K562 (cell line): ENCODE results near the gene TIMP4. TPM values are rescaled to one million over a fixed set of nuclear protein-coding genes. Genes with fewer than 3 reads are reported as not detected.

Experiments used
- CAMTA2 ChIP-seq: fragments of 250-450 bp; sonication (Bioruptor Pico); conservative IDR thresholded peaks from 2 replicates; pipeline ENCODE4 v1.5.1; 2022
- DMBX1 ChIP-seq: fragments of 250-450 bp; sonication (Bioruptor Pico); IDR thresholded peaks from 2 replicates; pipeline ENCODE4 v1.8.0; 2022; ENCODE audit warnings: inconsistent platforms, mild to moderate bottlenecking, moderate library complexity, borderline replicate concordance
- FOSL1 ChIP-seq: fragments of 200-800 bp; sonication (Bioruptor generic); conservative IDR thresholded peaks from 2 replicates; pipeline ENCODE4 v1.6.1; 2016; ENCODE audit warnings: missing genetic modification characterization, missing compliant biosample characterization
- GTF2A2 ChIP-seq: IDR thresholded peaks from 2 replicates; pipeline ENCODE4 v1.6.1; 2016; ENCODE audit warnings: mild to moderate bottlenecking, missing genetic modification characterization, missing compliant biosample characterization
- JUND ChIP-seq, 2 experiments: IDR thresholded peaks; 2 replicates in 1 of 2; 3 replicates in 1 of 2; pipeline ENCODE4 v1.6.1; 2011; ENCODE audit warnings: borderline replicate concordance in 2 of 2, low read depth in 2 of 2, low read length in 2 of 2, improper control_type of control experiment in 1 of 2, missing biosample characterization in 1 of 2, missing genetic modification characterization in 1 of 2, missing genetic modification reagents in 1 of 2
- NEUROD1 ChIP-seq: fragments of 150-350 bp; IDR thresholded peaks from 2 replicates; pipeline ENCODE4 v1.6.1; 2014; ENCODE audit warnings: borderline replicate concordance, low read length, low read depth; ENCODE audit not compliant: partially characterized antibody
- RBM39 ChIP-seq: fragments of 200-400 bp; formaldehyde crosslinking; optimal IDR thresholded peaks from 2 replicates; pipeline ENCODE3; 2018; ENCODE audit warnings: low read depth, low read length
- SRSF9 ChIP-seq: fragments of 200-400 bp; formaldehyde crosslinking; IDR thresholded peaks from 2 replicates; pipeline ENCODE4 v1.6.1; 2017; ENCODE audit warnings: low read depth, low read length, borderline replicate concordance
- TCF3 ChIP-seq: sonication (generic); formaldehyde crosslinking; IDR thresholded peaks from 2 replicates; pipeline ENCODE4 v1.4.0; 2020; ENCODE audit warnings: mild to moderate bottlenecking, missing genetic modification reagents
- TGIF2 ChIP-seq: sonication (generic); formaldehyde crosslinking; IDR thresholded peaks from 2 replicates; pipeline ENCODE4 v1.8.1; 2022; ENCODE audit warnings: mild to moderate bottlenecking, missing genetic modification reagents, moderate library complexity
- ZNF77 ChIP-seq: fragments of 250-450 bp; sonication (Bioruptor Pico); IDR thresholded peaks from 2 replicates; pipeline ENCODE4 v1.5.0; 2020
- polyA plus RNA-seq, 8 experiments: library from polyadenylated mRNA; depleted of rRNA in 4 of 8; stranded (reverse) in 5 of 8; unstranded in 3 of 8; fragments of >200 nt; fragmentation: Nextera tagmentation in 2 of 8; fragmentation: Illumina TruSeq in 1 of 8; extraction: Ambion mirVana in 2 of 8; extraction: Trizol in 1 of 8; gene quantifications; 2 replicates each; pipeline versions ENCODE4 v1.2.1 to v1.2.3, GENCODE V29; 2011 to 2014; ENCODE audit warnings: inconsistent platforms in 1 of 8, missing spikeins in 1 of 8
- total RNA-seq, 7 experiments: library from RNA; depleted of rRNA in 6 of 7; stranded (reverse); fragments of >200 nt in 6 of 7; fragmentation: Illumina TruSeq in 2 of 7; extraction: Trizol in 2 of 7; gene quantifications; 2 replicates each; pipeline versions ENCODE4 v1.2.1 to v1.2.3, GENCODE V29; 2011 to 2021; ENCODE audit warnings: low replicate concordance in 1 of 7
- TF ChIP-seq, protein P1 (sequence below): sonication (generic); formaldehyde crosslinking; IDR thresholded peaks from 2 replicates; pipeline ENCODE4 v1.9.0; 2022; ENCODE audit warnings: mild to moderate bottlenecking, missing genetic modification reagents
- TF ChIP-seq, protein P2 (sequence below): fragments of 450-650 bp; IDR thresholded peaks from 2 replicates; pipeline ENCODE4 v1.6.1; 2016; ENCODE audit warnings: missing biosample characterization, missing genetic modification characterization
- TF ChIP-seq, protein P3 (sequence below), 2 experiments: fragments of 450-650 bp; IDR thresholded peaks; 2 replicates each; pipeline ENCODE4 v1.6.1; 2016; ENCODE audit warnings: mild to moderate bottlenecking in 2 of 2, borderline replicate concordance in 1 of 2, low read depth in 1 of 2, moderate library complexity in 1 of 2
- TF ChIP-seq, protein P4 (sequence below), 2 experiments: IDR thresholded peaks; 2 replicates each; pipeline ENCODE4 v1.6.1; 2011; ENCODE audit warnings: borderline replicate concordance in 1 of 2, control low read depth in 1 of 2, low read depth in 1 of 2, low read length in 1 of 2, mild to moderate bottlenecking in 1 of 2, mixed read lengths in 1 of 2, moderate library complexity in 1 of 2; ENCODE audit not compliant: insufficient read depth in 1 of 2, insufficient read length in 1 of 2, poor library complexity in 1 of 2, severe bottlenecking in 1 of 2; ENCODE audit errors: extremely low read depth in 1 of 2

TIMP4 gene
- total and polyA plus RNA-seq, 9 of the 15 experiments (the other 6 are each of a cell fraction or from before 2014, with no cell fraction given): 0.03 to 0.07 TPM; not detected in 7

DNA sequence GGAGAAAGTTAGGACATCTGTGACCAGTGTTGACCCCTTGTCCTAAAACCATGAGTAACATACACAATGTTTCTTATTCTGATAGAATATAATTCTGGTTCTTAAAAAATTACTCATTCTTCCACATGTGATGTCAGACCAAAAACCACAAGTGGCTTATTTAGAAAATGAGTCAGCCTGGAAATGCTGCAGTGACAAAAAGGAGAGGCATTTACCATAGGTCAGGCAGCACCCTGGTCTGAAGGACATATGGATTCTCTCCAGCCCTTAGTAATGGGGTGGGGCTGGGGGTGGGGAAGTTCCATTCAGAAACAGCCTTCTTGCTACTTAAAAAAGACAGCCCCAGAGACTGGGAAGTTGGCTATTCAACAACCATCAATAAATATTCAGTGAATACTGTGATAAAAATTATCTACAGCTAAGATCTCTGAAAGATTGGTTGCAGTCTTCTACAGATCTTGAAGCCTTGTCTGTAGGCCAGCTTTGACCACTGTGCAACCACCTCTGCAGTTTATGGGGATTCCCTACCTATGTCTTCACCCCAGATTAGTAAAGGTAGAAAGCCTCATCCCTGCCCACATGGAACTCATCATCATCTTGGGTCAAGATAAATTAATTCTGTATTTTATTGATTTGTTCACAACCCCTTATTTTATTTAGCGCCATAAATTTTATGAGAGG is 34.9 kb upstream of the TIMP4 start (continued):
- TF ChIP-seq ZNF77 (CRISPR knock-in tag): no peak
- TF ChIP-seq SRSF9: no peak
- TF ChIP-seq NEUROD1: no peak
- no peak for TF ChIP-seq RBM39
- TF ChIP-seq TCF3 (CRISPR knock-in tag): no peak
- TF ChIP-seq, protein P1, sequence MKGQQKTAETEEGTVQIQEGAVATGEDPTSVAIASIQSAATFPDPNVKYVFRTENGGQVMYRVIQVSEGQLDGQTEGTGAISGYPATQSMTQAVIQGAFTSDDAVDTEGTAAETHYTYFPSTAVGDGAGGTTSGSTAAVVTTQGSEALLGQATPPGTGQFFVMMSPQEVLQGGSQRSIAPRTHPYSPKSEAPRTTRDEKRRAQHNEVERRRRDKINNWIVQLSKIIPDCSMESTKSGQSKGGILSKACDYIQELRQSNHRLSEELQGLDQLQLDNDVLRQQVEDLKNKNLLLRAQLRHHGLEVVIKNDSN (CRISPR knock-in tag): no peak
- peak; percentile 90 for TF ChIP-seq JUND (IDR thresholded peaks at IDR 0.05; ENCODE audit: borderline replicate concordance, low read depth, low read length)
- peak; percentile 65; the same call in 1 of the 3 replicates for TF ChIP-seq JUND (tag; IDR thresholded peaks at IDR 0.05; ENCODE audit: borderline replicate concordance, low read depth, low read length)
- TF ChIP-seq TGIF2 (CRISPR knock-in tag): no peak
- TF ChIP-seq DMBX1: no peak
- TF ChIP-seq, protein P2, sequence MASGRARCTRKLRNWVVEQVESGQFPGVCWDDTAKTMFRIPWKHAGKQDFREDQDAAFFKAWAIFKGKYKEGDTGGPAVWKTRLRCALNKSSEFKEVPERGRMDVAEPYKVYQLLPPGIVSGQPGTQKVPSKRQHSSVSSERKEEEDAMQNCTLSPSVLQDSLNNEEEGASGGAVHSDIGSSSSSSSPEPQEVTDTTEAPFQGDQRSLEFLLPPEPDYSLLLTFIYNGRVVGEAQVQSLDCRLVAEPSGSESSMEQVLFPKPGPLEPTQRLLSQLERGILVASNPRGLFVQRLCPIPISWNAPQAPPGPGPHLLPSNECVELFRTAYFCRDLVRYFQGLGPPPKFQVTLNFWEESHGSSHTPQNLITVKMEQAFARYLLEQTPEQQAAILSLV (tag): no peak
- TF ChIP-seq, protein P3, sequence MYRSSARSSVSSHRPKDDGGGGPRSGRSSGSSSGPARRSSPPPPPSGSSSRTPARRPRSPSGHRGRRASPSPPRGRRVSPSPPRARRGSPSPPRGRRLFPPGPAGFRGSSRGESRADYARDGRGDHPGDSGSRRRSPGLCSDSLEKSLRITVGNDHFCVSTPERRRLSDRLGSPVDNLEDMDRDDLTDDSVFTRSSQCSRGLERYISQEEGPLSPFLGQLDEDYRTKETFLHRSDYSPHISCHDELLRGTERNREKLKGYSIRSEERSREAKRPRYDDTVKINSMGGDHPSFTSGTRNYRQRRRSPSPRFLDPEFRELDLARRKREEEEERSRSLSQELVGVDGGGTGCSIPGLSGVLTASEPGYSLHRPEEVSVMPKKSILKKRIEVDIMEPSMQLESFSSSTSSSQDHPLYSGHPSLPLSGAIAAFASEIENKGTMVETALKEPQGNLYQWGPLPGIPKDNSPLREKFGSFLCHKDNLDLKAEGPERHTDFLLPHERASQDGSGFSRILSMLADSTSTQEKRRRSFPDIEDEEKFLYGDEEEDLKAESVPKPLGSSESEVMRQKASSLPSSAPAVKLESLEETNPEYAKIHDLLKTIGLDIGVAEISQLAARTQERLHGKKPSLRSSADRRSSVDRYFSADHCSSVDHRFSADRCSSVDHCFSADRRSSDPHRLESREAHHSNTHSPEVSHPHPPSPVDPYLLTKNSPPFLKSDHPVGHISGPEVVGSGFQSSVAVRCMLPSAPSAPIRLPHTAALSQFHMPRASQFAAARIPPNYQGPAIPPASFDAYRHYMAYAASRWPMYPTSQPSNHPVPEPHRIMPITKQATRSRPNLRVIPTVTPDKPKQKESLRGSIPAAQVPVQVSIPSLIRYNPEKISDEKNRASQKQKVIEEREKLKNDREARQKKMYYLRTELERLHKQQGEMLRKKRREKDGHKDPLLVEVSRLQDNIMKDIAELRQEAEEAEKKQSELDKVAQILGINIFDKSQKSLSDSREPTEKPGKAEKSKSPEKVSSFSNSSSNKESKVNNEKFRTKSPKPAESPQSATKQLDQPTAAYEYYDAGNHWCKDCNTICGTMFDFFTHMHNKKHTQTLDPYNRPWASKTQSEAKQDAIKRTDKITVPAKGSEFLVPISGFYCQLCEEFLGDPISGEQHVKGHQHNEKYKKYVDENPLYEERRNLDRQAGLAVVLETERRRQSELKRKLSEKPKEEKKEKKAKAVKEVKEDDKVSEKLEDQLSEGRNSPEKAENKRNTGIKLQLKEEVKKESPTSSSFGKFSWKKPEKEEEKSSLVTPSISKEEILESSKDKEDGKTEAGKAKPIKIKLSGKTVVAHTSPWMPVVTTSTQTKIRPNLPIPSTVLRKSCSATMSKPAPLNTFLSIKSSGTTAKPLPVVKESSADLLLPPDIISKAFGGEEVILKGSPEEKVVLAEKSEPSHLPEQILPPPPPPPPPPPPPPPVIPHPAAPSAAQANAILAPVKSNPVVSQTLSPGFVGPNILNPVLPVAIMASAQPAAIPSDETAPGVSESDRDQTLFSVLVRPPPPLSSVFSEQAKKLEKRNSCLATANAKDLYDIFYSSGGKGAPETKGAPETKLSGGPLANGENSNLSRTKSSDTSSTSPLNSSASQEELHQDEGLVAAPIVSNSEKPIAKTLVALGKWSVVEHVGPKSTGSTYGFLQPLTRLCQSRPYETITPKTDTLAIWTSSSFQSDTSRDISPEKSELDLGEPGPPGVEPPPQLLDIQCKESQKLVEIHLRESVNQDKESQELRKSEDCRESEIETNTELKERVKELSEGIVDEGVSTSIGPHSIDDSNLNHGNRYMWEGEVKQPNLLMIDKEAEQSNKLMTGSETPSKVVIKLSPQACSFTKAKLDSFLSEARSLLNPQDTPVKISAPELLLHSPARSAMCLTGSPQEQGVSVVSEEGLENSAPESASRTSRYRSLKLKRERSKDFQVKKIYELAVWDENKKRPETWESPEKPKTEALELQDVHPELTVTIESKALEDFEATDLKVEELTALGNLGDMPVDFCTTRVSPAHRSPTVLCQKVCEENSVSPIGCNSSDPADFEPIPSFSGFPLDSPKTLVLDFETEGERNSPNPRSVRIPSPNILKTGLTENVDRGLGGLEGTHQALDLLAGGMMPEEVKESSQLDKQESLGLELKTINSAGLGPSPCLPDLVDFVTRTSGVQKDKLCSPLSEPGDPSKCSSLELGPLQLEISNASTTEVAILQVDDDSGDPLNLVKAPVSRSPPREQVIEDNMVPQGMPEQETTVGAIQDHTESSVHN (IDR thresholded peaks at IDR 0.05; ENCODE audit: borderline replicate concordance in 1 of 2, low read depth in 1 of 2): peak in 1 of 2 experiments; percentile 67; a peak in 1 of 4 replicates
- TF ChIP-seq, protein P4, sequence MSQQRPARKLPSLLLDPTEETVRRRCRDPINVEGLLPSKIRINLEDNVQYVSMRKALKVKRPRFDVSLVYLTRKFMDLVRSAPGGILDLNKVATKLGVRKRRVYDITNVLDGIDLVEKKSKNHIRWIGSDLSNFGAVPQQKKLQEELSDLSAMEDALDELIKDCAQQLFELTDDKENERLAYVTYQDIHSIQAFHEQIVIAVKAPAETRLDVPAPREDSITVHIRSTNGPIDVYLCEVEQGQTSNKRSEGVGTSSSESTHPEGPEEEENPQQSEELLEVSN (IDR thresholded peaks at IDR 0.05; ENCODE audit: borderline replicate concordance in 1 of 2, extremely low read depth in 1 of 2, insufficient read depth in 1 of 2, insufficient read length in 1 of 2, low read depth in 1 of 2, low read length in 1 of 2, poor library complexity in 1 of 2, severe bottlenecking in 1 of 2): no peak
- no peak for TF ChIP-seq GTF2A2 (tag)
- TF ChIP-seq FOSL1 (tag): peak; percentile 96
- TF ChIP-seq CAMTA2 (CRISPR knock-in tag): no peak
